ENCODE measurements around the gene RGS14. TPM values are rescaled to one million over a fixed set of nuclear protein-coding genes. Genes with fewer than 3 reads are reported as not detected.
"Not testable (repeated sequence)": the region's sequence is repeated elsewhere in the genome, so short reads cannot be mapped to it uniquely, and the experiment has no call there.

Gene RGS14
- total RNA-seq, 1 donor from 2014 or later, result 17.3 TPM

DNA sequence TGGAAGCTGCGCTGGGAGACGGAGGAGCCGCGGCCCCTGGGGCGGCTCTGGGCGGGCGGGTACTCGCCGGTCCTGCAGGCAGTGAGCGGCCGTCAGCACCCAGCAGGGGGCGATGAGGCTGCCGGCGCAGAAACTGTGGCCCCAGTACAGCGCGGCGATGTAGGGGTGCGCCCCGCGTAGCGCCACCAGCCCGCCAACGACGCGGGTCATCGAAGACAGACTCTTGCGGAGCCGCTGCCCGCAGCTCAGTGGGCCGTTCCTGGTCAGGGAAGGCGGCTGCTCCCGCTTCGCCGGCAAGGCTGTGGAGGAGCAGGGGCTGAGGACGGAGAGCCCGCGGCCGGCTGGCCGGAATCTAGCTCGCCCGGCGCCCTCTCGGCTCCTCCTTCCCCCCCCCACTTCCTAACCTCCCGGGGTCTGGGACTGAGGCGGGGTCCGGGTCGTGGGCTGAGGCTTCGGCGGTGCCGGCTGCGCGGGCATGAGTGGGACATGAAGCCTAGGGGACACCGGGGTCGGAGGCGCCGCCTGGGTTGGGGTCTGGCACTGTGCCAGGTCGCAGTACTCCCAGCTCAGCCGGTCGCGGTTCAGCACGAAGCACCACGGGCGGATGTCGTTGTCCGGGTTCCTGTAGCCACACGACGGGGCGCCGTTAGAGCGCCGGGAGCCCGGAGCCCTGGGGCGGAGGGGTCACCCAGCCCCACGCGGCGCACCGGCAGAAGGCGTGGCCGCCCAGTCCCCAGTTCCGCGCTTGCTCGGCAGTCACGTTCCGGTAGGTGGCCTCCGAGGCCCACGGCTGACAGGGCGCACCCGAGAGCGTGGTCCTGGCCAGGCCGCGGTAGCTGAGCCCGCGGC, 46.3 kb downstream of the RGS14 start:
- DNase-seq (ENCODE audit: low spot score), result peak; percentile 90

GRCh38 chr5:177404641-177405179, 47.0 kb downstream of the RGS14 start:
- no peak for DNase-seq (ENCODE audit: low spot score)

DNA sequence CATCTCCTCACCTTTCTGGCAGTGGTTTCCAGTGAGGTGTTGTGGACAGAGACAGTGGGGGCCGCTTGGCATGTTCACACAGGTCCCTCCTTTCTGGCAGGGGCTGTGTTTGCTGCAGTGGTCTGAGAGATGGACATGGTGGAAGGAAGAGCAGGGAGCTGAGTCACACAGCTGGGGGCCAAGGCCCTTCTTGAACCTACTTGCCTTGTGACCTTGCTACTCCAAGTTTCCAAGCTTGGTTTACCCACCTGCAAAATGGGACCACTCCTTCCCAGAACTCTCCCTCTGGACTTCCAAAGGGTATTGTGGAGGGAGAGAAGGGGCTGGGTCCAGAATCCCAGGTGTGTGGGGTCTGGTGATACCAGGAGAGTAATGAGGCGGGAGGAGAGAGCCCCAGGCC, 47.6 kb downstream of the RGS14 start:
- no peak for DNase-seq (ENCODE audit: low spot score)

- DNase-seq (ENCODE audit: low spot score), result no peak
Measured at GRCh38 chr5:177405805-177406204, 48.1 kb downstream of the RGS14 start.

GRCh38 chr5:177409043-177409801, 51.5 kb downstream of the RGS14 start, which contains the start of gene F12:
Gene F12, minus strand, starts transcription at chr5:177409564. Its CDS starts 37 bp downstream, at chr5:177409527.
- no peak for DNase-seq (ENCODE audit: low spot score)

DNA sequence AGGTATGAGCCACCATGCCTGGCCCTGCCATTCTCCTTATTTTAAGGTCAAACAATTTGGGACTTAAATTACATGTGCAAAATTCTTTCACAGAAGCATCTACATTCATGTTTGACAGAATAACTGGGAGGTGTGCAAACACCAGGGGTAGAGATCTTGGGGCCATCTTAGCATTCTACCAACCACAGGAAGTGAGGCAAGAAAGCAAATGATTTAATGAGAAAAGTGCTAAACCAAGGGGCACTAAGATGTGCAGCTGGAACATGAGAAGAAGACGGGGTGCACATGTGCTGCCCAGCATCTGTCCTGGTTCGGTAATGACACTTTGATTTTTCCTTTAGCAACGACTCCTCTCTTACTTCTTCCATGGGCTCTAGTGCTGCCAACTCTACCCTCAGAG, 52.9 kb downstream of the RGS14 start:
- no peak for DNase-seq (ENCODE audit: low spot score)

DNA sequence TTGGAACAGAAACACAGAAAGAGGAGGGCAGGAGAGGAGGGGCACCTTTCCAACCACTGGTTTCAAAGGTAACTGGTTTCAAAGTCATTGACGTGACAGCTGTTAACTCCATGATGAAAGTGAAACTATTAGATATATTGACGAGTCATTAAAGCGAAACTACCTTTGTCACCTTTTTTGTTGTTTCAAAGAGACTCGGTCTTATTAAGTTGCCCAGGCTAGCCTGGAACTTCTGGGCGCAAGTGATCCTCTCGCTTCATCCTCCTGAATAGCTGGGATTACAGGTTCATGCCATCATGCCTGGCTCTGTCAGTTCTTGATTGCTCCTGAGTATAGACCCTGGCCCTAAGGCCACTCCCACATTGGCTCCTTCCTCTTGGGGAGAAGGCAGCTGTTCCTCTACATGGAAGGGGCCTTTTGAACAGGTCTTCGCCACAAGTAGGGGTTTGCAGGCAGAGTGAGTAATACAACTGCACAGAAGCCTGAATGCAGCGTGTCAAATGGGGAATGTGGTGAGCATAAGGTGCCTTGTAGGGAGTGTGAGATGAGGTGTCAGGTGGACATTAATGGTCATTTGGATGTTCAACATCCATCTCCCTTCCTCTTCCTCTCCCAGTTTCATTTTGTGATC, 55.0 kb downstream of the RGS14 start:
- DNase-seq (ENCODE audit: low spot score), result no peak

GRCh38 chr5:177414481-177414880, 56.8 kb downstream of the RGS14 start:
- DNase-seq (ENCODE audit: low spot score), result no peak

GRCh38 chr5:177417081-177417480, 59.4 kb downstream of the RGS14 start:
- DNase-seq (ENCODE audit: low spot score), result not testable (repeated sequence)

- no peak for DNase-seq (ENCODE audit: low spot score)
Measured at GRCh38 chr5:177419046-177419445, 61.3 kb downstream of the RGS14 start.

DNA sequence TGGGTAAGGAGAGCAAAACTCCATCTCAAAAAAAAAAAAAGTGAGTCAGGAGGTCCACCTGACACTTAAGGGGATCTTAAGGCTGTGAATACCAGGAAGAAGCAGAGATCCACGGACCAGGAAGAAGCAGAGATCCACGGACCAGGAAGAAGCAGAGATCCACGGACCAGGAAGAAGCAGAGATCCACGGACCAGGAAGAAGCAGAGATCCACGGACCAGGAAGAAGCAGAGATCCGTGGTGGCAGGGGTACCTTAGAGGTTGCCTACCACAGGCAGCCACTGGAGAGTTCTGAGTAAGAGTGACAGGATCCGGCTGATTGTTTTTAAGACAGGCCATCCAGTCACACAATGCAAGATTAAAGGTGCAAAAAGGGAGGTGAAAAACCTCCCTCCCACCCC, 62.7 kb downstream of the RGS14 start:
- not testable (repeated sequence) for DNase-seq (ENCODE audit: low spot score)

DNA sequence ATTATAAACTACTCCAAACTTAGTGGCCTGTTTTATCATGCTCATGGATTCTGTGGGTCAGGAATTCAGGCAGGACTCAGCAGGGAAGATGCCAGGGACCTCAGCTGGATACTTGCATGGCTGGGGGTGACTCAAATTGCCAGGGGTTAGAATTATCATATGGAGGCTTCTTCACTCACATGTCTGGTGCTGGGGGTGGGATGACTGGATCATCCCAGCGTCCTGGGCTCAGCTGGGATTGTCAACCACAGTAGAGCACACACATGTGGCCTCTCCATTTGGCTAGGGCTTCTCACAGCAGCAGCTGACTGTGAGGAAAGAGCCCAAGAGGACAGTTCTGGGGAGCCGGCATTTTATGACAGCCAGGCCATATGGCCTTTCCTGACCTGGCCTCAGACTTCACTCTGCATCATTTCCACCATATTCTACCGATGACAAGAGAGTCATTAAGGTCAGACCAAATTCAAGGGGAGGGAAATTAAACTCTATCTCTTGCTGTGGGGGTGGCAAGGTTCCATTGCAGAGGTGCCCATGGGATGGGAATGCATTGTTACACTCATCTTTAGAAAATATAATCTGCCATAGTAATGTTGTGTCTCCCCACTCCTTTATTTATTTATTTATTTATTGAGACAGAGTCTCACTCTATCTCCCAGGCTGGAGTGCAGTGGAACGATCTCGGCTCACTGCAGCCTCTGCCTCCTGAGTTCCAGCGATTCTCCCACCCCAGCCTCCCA, 63.5 kb downstream of the RGS14 start:
- no peak for DNase-seq (ENCODE audit: low spot score)

Other genes starting within 250 kb of the RGS14 start
- gene NSD1, start 224.2 kb upstream of the RGS14 start, total RNA-seq, result 118 TPM
- 14.9 TPM for gene RAB24, start 54.2 kb upstream of the RGS14 start, total RNA-seq
- 121 TPM for gene PRELID1, start 54.1 kb upstream of the RGS14 start, total RNA-seq
- 7.8 TPM for gene MXD3, start 46.0 kb upstream of the RGS14 start, total RNA-seq
- gene LMAN2, start 6.3 kb upstream of the RGS14 start, total RNA-seq, result 129 TPM
- not detected for gene SLC34A1, start 26.5 kb downstream of the RGS14 start, total RNA-seq
- gene PFN3, start 42.7 kb downstream of the RGS14 start, total RNA-seq, result not detected
- 1.3 TPM for gene F12, start 51.6 kb downstream of the RGS14 start, total RNA-seq
- 30.8 TPM for gene GRK6, start 68.8 kb downstream of the RGS14 start, total RNA-seq
- gene PRR7, start 88.9 kb downstream of the RGS14 start, total RNA-seq, result 2.6 TPM
- 41.5 TPM for gene DBN1, start 115.7 kb downstream of the RGS14 start, total RNA-seq
- gene PDLIM7, start 139.7 kb downstream of the RGS14 start, total RNA-seq, result 218 TPM
- 7.9 TPM for gene DOK3, start 151.9 kb downstream of the RGS14 start, total RNA-seq
- gene DDX41, start 159.0 kb downstream of the RGS14 start, total RNA-seq, result 89.1 TPM
- gene FAM193B, start 196.6 kb downstream of the RGS14 start, total RNA-seq, result 76.0 TPM
- gene TMED9, start 234.3 kb downstream of the RGS14 start, total RNA-seq, result 137 TPM
- 45.7 TPM for gene B4GALT7, start 242.2 kb downstream of the RGS14 start, total RNA-seq